Nephron progenitor cell (in vitro differentiated cells): ENCODE data around the gene HOXA13.

Source experiments
- DNase-seq: peaks from one replicate; pipeline ENCODE4 v3.0.0; 2021
- H3K27ac Mint-ChIP-seq: 2 replicates; pipeline ENCODE4 v1.8.0; 2021; ENCODE audit warnings: mild to moderate bottlenecking, moderate library complexity, mixed read lengths
- H3K27me3 Mint-ChIP-seq: 2 replicates; pipeline ENCODE4 v1.8.0; 2021; ENCODE audit warnings: mild to moderate bottlenecking, low read depth, mixed read lengths; ENCODE audit not compliant: poor library complexity
- H3K36me3 Mint-ChIP-seq: 2 replicates; pipeline ENCODE4 v1.8.0; 2021; ENCODE audit warnings: low read depth, mixed read lengths
- H3K4me1 Mint-ChIP-seq: 2 replicates; pipeline ENCODE4 v1.8.0; 2021; ENCODE audit warnings: mixed read lengths
- H3K4me3 Mint-ChIP-seq: 2 replicates; pipeline ENCODE4 v1.8.0; 2021; ENCODE audit warnings: mild to moderate bottlenecking, moderate library complexity, mixed read lengths
- H3K9me3 Mint-ChIP-seq: 2 replicates; pipeline ENCODE4 v1.8.0; 2021; ENCODE audit warnings: mild to moderate bottlenecking, moderate library complexity, mixed read lengths
- TF ChIP-seq, protein P1 (sequence below): fragments of 200-600 bp; sonication (generic); IDR thresholded peaks from 2 replicates; pipeline ENCODE4 v1.5.0; 2021; ENCODE audit warnings: antibody characterized with exemption

Gene HOXA13

DNA sequence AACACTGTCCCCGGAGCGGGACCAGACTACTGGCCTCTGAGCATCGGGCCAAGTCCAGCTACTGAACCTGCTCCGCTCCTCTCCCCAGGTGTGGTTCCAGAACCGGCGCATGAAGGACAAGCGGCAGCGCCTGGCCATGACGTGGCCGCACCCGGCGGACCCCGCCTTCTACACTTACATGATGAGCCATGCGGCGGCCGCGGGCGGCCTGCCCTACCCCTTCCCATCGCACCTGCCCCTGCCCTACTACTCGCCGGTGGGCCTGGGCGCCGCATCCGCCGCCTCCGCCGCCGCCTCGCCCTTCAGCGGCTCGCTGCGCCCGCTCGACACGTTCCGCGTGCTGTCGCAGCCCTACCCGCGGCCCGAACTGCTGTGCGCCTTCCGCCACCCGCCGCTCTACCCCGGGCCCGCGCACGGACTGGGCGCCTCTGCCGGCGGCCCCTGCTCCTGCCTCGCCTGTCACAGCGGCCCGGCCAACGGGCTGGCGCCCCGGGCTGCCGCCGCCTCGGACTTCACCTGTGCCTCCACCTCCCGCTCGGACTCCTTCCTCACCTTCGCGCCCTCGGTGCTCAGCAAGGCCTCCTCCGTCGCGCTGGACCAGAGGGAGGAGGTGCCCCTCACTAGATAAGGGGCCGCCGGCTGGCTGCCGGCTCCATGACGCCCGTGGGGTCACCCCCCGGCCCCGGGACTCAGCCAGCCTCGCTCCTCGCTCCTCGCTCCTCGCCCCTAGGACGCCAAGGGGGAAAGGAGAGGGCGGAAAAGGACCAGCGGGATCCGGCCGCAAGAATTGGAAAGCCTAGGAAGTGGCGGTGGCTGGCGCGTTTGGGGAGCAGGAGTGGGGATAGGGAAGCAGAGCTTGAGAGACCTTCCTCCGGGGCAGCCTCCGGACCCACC is 46.2 kb upstream of the HOXA13 start:
- DNase-seq, result peak; percentile 68
- no peaks in the 10 kb centered on the region for H3K36me3 Mint-ChIP-seq
- peak overlapping the region; percentile 66 for H3K4me3 Mint-ChIP-seq
- no peaks in the 10 kb centered on the region for H3K9me3 Mint-ChIP-seq
- TF ChIP-seq, protein P1, sequence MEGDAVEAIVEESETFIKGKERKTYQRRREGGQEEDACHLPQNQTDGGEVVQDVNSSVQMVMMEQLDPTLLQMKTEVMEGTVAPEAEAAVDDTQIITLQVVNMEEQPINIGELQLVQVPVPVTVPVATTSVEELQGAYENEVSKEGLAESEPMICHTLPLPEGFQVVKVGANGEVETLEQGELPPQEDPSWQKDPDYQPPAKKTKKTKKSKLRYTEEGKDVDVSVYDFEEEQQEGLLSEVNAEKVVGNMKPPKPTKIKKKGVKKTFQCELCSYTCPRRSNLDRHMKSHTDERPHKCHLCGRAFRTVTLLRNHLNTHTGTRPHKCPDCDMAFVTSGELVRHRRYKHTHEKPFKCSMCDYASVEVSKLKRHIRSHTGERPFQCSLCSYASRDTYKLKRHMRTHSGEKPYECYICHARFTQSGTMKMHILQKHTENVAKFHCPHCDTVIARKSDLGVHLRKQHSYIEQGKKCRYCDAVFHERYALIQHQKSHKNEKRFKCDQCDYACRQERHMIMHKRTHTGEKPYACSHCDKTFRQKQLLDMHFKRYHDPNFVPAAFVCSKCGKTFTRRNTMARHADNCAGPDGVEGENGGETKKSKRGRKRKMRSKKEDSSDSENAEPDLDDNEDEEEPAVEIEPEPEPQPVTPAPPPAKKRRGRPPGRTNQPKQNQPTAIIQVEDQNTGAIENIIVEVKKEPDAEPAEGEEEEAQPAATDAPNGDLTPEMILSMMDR, result no peak
- no peak overlapping the region for H3K27ac Mint-ChIP-seq
- peaks cover 68% of the 10 kb centered on the region for H3K4me1 Mint-ChIP-seq
- peaks cover 100% of the 10 kb centered on the region for H3K27me3 Mint-ChIP-seq

DNA sequence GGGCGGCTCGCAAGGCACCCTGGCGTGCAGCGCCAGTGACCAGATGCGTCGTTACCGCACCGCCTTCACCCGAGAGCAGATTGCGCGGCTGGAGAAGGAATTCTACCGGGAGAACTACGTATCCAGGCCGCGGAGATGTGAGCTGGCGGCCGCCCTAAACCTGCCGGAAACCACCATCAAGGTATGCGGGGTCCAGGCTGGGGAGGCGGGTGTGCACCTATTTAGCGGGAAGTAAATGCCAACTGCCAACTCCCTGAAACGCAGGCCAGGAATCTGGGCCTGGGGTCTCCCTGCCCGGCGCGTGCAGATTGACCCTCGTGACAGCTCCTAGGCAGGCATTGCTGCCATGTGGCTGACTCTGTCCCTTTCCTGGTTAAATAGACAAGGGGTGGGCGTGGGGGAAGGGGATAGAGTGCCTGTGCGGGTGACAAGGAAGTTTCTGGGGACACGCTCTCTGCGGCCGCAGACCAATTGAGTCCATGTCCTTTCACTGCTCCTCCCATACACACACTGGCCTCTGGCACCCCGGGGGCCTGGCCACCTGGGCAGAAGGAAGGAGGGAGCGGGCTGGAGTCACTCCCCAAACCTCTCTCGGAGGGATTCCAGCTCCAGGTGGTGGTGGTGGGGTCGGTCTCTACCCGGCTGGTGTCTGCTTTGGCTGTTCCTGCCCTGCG is 45.4 kb upstream of the HOXA13 start:
- TF ChIP-seq, protein P1, result no peak
- H3K9me3 Mint-ChIP-seq, result no peaks in the 10 kb centered on the region
- DNase-seq, result peak; percentile 44
- no peak overlapping the region for H3K27ac Mint-ChIP-seq
- peaks cover 68% of the 10 kb centered on the region for H3K4me1 Mint-ChIP-seq
- H3K27me3 Mint-ChIP-seq, result peaks cover 100% of the 10 kb centered on the region
- no peaks in the 10 kb centered on the region for H3K36me3 Mint-ChIP-seq
- peak overlapping the region; percentile 66 for H3K4me3 Mint-ChIP-seq

DNA sequence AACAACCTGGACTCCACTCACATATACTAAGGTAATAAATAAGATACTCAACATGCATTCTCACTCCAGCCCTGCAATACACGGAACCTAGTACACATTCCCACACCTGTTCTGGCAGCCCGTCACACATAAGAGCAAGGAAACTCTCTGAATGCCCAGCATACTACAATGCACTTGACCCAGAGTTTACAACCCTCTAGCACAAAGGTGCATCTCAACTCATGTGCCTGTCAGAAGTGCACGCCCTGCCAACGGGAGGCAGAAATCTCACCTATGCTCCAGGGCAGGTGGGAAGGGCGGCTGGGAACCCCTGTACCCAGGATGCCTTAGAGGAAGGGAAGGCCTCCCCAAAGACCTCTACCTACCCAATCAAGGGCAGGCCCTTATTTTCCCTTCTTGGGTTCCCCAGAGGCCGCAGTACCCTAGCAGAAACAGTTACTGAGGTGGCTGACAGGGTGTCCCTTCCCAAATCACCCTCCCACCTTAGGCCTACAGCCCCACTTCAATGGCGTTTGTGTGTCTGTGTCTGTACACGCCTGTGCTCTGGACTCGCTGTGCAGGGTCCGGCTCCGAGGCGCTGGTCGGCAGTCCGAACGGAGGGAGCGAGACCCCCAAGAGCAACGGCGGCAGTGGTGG is 44.7 kb upstream of the HOXA13 start:
- Mint-ChIP-seq H3K36me3 (no peaks in the 10 kb centered on the region), H3K9me3 (no peaks in the 10 kb centered on the region), H3K27me3 (peaks cover 100% of the 10 kb centered on the region), H3K27ac (no peak overlapping the region), H3K4me1 (peaks cover 68% of the 10 kb centered on the region), H3K4me3 (peak overlapping the region; percentile 66)
- no peak for DNase-seq
- TF ChIP-seq, protein P1, result no peak

- TF ChIP-seq, protein P1, result no peak
- H3K27me3 Mint-ChIP-seq, result peaks cover 95% of the 10 kb centered on the region
- H3K4me3 Mint-ChIP-seq, result peak overlapping the region; percentile 87
- peak; percentile 45 for DNase-seq
- H3K9me3 Mint-ChIP-seq, result no peaks in the 10 kb centered on the region
- H3K27ac Mint-ChIP-seq, result no peak overlapping the region
- H3K4me1 Mint-ChIP-seq, result peaks cover 61% of the 10 kb centered on the region
- H3K36me3 Mint-ChIP-seq, result no peaks in the 10 kb centered on the region
These were observed 43.7 kb upstream of the HOXA13 start for GRCh38 chr7:27243340-27244163.

DNA sequence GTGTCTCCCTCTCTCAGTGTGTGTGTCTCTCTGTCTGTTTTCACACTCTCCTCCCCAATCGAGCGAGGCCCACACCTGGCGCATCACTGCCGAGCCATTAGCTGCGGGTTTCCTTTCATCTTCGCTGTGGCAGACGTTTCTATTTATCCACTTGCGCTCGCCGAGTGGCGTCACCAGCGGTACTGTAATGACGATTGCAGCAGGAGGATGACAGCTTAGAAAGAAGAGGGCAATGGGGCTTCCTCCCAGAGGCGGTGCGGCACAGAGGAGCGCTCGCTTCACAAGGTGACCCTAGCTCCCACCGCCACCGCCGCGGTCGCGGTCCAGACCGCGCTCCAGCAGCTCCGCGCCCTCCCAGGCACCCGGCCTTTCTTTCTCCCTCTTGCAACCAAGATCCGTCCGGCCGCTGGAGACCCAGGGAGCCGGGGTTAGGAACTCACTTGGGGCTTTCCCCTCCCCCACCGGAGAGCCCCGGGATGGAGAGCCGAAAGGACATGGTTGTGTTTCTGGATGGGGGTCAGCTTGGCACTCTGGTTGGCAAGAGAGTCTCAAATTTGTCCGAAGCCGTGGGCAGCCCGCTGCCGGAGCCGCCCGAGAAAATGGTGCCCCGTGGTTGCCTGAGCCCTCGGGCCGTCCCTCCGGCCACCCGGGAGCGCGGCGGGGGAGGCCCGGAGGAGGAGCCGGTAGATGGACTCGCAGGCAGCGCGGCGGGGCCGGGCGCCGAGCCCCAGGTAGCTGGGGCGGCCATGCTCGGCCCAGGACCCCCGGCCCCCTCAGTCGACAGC is 42.9 kb upstream of the HOXA13 start, which contains the start of gene EVX1:
TSS of gene EVX1 (plus strand) at position 248 of the 785 bp plus-strand sequence. CDS start at position 477, 229 bp downstream.
- Mint-ChIP-seq H3K4me1 (peaks cover 66% of the 10 kb centered on the region), H3K4me3 (peak within 1 kb of the TSS; percentile 87), H3K27me3 (peaks cover 95% of the 10 kb centered on the region), H3K27ac (no peak within 1 kb of the TSS), H3K36me3 (no peaks in the 10 kb centered on the region), H3K9me3 (no peaks in the 10 kb centered on the region)
- TF ChIP-seq, protein P1, result no peak
- peak; percentile 43 for DNase-seq
